PC-9 (cell line): ENCODE measurements around the gene PANX1. TPM values are rescaled to one million over a fixed set of nuclear protein-coding genes. Genes with fewer than 3 reads are reported as not detected.

Experiments
- BruUV-seq: library from RNA; stranded (reverse); fragments of 400-500 nt; replicated peaks from 2 replicates; lab custom pipeline; 2021; lab: Mats Ljungman, UMichigan
- CTCF ChIA-PET: fragments of 300-600 bp; sonication (Branson Sonifier 250); formaldehyde crosslinking; loops from one replicate; lab custom pipeline; 2022; ENCODE audit warnings: antibody characterized with exemption; lab: Charles Lee
- POLR2A ChIA-PET: fragments of 300-600 bp; sonication (Branson Sonifier 250); formaldehyde crosslinking; loops from one replicate; lab custom pipeline; 2022; ENCODE audit warnings: antibody characterized with exemption; ENCODE audit not compliant: unreplicated experiment; lab: Charles Lee
- DNase-seq, 2 experiments: peaks; one replicate each; pipeline versions ENCODE4 v3.0.0 to v3.0.0-alpha.2; 2015 to 2022; ENCODE audit warnings: mixed read lengths in 1 of 2
- H2AFZ ChIP-seq: fragments of 200-600 bp; sonication (generic); 2 replicates; pipeline ENCODE4 v1.8.1; 2017; ENCODE audit warnings: antibody characterized with exemption
- H3F3A ChIP-seq: fragments of 200-600 bp; sonication (generic); 2 replicates; pipeline ENCODE4 v1.8.1; 2017; ENCODE audit warnings: antibody characterized with exemption, mild to moderate bottlenecking, low read depth; ENCODE audit not compliant: insufficient read depth
- H3K27ac ChIP-seq: fragments of 200-600 bp; sonication (generic); 2 replicates; pipeline ENCODE4 v1.6.1; 2016; ENCODE audit warnings: mixed run types
- H3K27me3 ChIP-seq: fragments of 200-600 bp; sonication (generic); 2 replicates; pipeline ENCODE4 v1.6.1; 2016; ENCODE audit warnings: low read depth, mixed run types; ENCODE audit not compliant: insufficient read depth
- H3K36me3 ChIP-seq: fragments of 200-600 bp; sonication (generic); 2 replicates; pipeline ENCODE4 v1.6.1; 2016; ENCODE audit warnings: low read depth, mixed run types
- H3K4me1 ChIP-seq: fragments of 200-600 bp; sonication (generic); replicated peaks from 2 replicates; pipeline ENCODE4 v1.6.1; 2016; ENCODE audit warnings: mixed run types; ENCODE audit not compliant: insufficient read depth
- H3K4me2 ChIP-seq: fragments of 200-600 bp; sonication (generic); 2 replicates; pipeline ENCODE4 v1.6.1; 2017; ENCODE audit warnings: mixed run types
- H3K4me3 ChIP-seq: fragments of 200-600 bp; sonication (generic); 2 replicates; pipeline ENCODE4 v1.6.1; 2016; ENCODE audit warnings: mixed run types
- H3K79me2 ChIP-seq: fragments of 200-600 bp; sonication (generic); 2 replicates; pipeline ENCODE4 v1.6.1; 2017; ENCODE audit warnings: low read depth, mixed run types
- H3K9me2 ChIP-seq: fragments of 200-600 bp; sonication (generic); 2 replicates; pipeline ENCODE4 v1.8.1; 2017; ENCODE audit warnings: mild to moderate bottlenecking; ENCODE audit not compliant: insufficient read depth
- H3K9me3 ChIP-seq: fragments of 200-600 bp; sonication (generic); 2 replicates; pipeline ENCODE4 v1.8.1; 2016; ENCODE audit warnings: low read depth; ENCODE audit not compliant: insufficient read depth
- H4K20me1 ChIP-seq: fragments of 200-600 bp; sonication (generic); 2 replicates; pipeline ENCODE4 v1.8.1; 2017; ENCODE audit not compliant: insufficient read depth
- EZH2 ChIP-seq: fragments of 200-600 bp; sonication (generic); IDR thresholded peaks from 2 replicates; pipeline ENCODE4 v1.8.0; 2017; ENCODE audit warnings: antibody characterized with exemption, low read depth
- intact Hi-C: fragments of 100-400 bp; cut with micrococcal nuclease; formaldehyde crosslinking; loops from one replicate; pipeline ENCODE4 v1.10.0; 2022; ENCODE audit not compliant: unreplicated experiment
- total RNA-seq: library from RNA; stranded (reverse); gene quantifications from 2 replicates; pipeline ENCODE4 v1.2.3, GENCODE V29; 2021
- TF ChIP-seq, protein P1 (sequence below): fragments of 200-600 bp; sonication (generic); conservative IDR thresholded peaks from 2 replicates; pipeline ENCODE4 v1.6.1; 2017; ENCODE audit warnings: mixed run types, antibody characterized with exemption, mild to moderate bottlenecking, moderate library complexity

Gene PANX1
- total RNA-seq, 1 experiment from 2014 or later, result 12.6 TPM

DNA sequence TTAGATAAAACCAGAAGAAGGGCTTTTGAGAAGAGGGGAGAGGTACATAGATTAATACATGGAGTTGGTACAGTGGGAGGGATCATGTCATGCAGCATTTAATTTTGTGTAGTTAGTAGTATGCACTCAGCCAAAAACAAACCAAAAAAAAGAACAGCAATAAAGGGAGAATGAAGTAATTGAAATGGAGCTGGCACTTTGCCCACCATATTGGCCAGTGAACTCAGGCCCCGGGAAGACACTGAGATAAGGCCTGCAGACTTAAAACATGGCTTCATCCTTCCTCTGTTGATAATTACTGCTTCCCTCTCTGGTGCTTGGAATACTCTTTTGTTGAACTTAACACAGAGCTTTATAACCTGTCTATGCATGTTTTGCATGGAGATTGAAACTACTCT is 3.1 kb downstream of the PANX1 start:
- Histone ChIP-seq H2AFZ (no peak overlapping the region), H3K4me1 (peaks cover 77% of the 10 kb centered on the region), H3K27me3 (no peaks in the 10 kb centered on the region), H3K4me3 (0 out of 2 replicates have a peak overlapping the region, but pooled peaks have one; percentile 92), H3K9me2 (no peaks in the 10 kb centered on the region), H3K4me2 (peak overlapping the region; percentile 94), H3F3A (peaks cover 57% of the 10 kb centered on the region), H3K79me2 (peaks cover 88% of the 10 kb centered on the region), H3K36me3 (no peaks in the 10 kb centered on the region), H4K20me1 (no peaks in the 10 kb centered on the region), H3K27ac (peak overlapping the region; percentile 86; the same call in 1 of the 2 replicates), H3K9me3 (no peaks in the 10 kb centered on the region)
- TF ChIP-seq EZH2, result no peak
- TF ChIP-seq, protein P1, sequence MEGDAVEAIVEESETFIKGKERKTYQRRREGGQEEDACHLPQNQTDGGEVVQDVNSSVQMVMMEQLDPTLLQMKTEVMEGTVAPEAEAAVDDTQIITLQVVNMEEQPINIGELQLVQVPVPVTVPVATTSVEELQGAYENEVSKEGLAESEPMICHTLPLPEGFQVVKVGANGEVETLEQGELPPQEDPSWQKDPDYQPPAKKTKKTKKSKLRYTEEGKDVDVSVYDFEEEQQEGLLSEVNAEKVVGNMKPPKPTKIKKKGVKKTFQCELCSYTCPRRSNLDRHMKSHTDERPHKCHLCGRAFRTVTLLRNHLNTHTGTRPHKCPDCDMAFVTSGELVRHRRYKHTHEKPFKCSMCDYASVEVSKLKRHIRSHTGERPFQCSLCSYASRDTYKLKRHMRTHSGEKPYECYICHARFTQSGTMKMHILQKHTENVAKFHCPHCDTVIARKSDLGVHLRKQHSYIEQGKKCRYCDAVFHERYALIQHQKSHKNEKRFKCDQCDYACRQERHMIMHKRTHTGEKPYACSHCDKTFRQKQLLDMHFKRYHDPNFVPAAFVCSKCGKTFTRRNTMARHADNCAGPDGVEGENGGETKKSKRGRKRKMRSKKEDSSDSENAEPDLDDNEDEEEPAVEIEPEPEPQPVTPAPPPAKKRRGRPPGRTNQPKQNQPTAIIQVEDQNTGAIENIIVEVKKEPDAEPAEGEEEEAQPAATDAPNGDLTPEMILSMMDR, result no peak
- POLR2A ChIA-PET, result interaction anchor here (0.5 kb wide), 1 partner anchor 391 kb away, joined by 30 read pairs; no protein-coding TSS in a partner anchor
- no TSS peak for BruUV-seq
- CTCF ChIA-PET, result no interaction called here
- intact Hi-C loops, result no loop called here
- DNase-seq, result no peak

DNA sequence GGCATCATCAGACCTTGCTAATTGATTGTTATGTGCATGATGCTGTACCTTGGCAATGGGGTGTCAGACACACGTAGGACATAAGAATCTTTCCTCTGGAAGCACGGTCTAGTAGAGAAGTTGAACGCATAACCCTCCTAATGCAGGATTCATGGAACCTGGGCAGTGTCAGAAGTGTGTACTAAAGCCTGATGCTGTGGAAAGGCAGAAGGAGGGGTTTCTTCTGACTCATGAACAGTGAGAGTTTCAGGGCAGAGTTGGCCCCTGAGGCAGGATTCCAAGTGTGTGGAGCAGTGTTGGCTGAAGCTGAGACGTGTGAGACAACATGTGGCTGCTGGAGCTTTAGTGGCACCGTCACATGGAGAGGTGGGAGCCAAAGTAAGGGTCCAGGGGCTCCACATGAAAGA is 3.5 kb downstream of the PANX1 start:
- Histone ChIP-seq H3K4me1 (peaks cover 77% of the 10 kb centered on the region), H3F3A (peaks cover 61% of the 10 kb centered on the region), H4K20me1 (no peaks in the 10 kb centered on the region), H3K79me2 (peaks cover 88% of the 10 kb centered on the region), H3K4me2 (peak overlapping the region; percentile 94), H3K27me3 (no peaks in the 10 kb centered on the region), H3K36me3 (no peaks in the 10 kb centered on the region), H3K4me3 (no peak overlapping the region), H2AFZ (no peak overlapping the region), H3K27ac (peak overlapping the region; percentile 86), H3K9me2 (no peaks in the 10 kb centered on the region), H3K9me3 (no peaks in the 10 kb centered on the region)
- DNase-seq, result peak in 1 of 2 experiments; percentile 66
- ChIA-PET CTCF (no interaction called here), POLR2A (no interaction called here)
- TF ChIP-seq, protein P1, result no peak
- no peak for TF ChIP-seq EZH2
- no TSS peak for BruUV-seq
- intact Hi-C loops, result no loop called here

DNA sequence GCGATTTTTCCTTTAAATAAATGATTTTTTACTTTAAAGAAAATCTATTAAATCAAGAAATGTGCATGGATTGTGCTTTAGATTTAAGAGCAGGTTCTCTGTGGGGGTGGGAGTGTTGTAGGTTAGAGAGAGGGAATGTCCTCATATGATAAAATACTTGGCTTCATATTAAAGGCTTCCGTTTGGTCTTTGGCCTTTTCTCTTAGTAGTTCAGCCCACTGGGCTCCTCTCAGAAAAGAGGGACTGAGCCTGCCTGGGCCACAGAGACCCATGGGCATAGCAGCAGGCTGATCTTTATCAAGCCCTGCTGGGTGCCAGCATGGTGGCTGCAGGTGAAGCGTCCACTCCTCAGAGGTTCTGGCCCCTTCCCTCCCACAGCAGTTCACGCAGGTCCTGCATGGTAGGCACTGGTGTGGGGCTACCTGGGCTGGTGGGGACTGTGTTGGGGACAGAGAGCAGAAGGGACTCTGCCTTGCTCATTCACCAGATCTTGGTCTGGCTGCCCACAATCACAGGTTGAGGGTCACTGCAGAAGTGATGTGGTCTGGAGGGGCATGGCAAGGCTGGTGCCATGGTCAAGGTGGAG is 4.3 kb downstream of the PANX1 start:
- peaks cover 61% of the 10 kb centered on the region for H3F3A ChIP-seq
- no peaks in the 10 kb centered on the region for H3K9me3 ChIP-seq
- peak overlapping the region; percentile 86; the same call in 1 of the 2 replicates for H3K27ac ChIP-seq
- POLR2A ChIA-PET, result no interaction called here
- no peak for TF ChIP-seq EZH2
- TF ChIP-seq, protein P1, result no peak
- DNase-seq, result no peak
- no peaks in the 10 kb centered on the region for H3K9me2 ChIP-seq
- no peaks in the 10 kb centered on the region for H4K20me1 ChIP-seq
- peaks cover 86% of the 10 kb centered on the region for H3K79me2 ChIP-seq
- CTCF ChIA-PET, result no interaction called here
- no peak overlapping the region for H2AFZ ChIP-seq
- BruUV-seq, result no TSS peak
- H3K4me3 ChIP-seq, result no peak overlapping the region
- H3K27me3 ChIP-seq, result no peaks in the 10 kb centered on the region
- H3K36me3 ChIP-seq, result no peaks in the 10 kb centered on the region
- peaks cover 72% of the 10 kb centered on the region for H3K4me1 ChIP-seq
- intact Hi-C loops, result no loop called here
- H3K4me2 ChIP-seq, result no peak overlapping the region
